Caco-2 (cell line): ENCODE data around the gene PAQR6. TPM values are rescaled to one million over a fixed set of nuclear protein-coding genes. Genes with fewer than 3 reads are reported as not detected.

Experiments
- BruUV-seq: library from RNA; stranded (reverse); fragments of 400-500 nt; replicated peaks from 2 replicates; lab custom pipeline; 2021; lab: Mats Ljungman, UMichigan
- CTCF ChIA-PET: fragments of 300-600 bp; sonication (Branson Sonifier 250); formaldehyde crosslinking; loops from one replicate; lab custom pipeline; 2022; ENCODE audit warnings: antibody characterized with exemption; lab: Charles Lee
- POLR2A ChIA-PET: fragments of 300-600 bp; sonication (Branson Sonifier 250); formaldehyde crosslinking; loops from one replicate; lab custom pipeline; 2022; ENCODE audit warnings: antibody characterized with exemption; lab: Charles Lee
- DNase-seq, 2 experiments: peaks; one replicate each; pipeline versions ENCODE4 v3.0.0 to v3.0.0-alpha.2; 2020 to 2022
- H3K27me3 ChIP-seq: replicated peaks from 2 replicates; pipeline ENCODE4 v1.6.0; 2011; ENCODE audit warnings: low read length; ENCODE audit not compliant: control insufficient read depth, insufficient read depth
- H3K36me3 ChIP-seq: 2 replicates; pipeline ENCODE4 v1.5.1; 2011; ENCODE audit warnings: low read length; ENCODE audit not compliant: control insufficient read depth, insufficient read depth
- H3K4me1 ChIP-seq: fragments of 250-450 bp; sonication (Bioruptor Pico); 2 replicates; pipeline ENCODE4 v1.5.1; 2020; ENCODE audit warnings: mild to moderate bottlenecking
- H3K4me3 ChIP-seq: 2 replicates; pipeline ENCODE4 v1.5.1; 2011; ENCODE audit warnings: low read depth, mild to moderate bottlenecking, control low read depth, low read length
- H3K9me3 ChIP-seq: fragments of 250-450 bp; sonication (Bioruptor Pico); 2 replicates; pipeline ENCODE4 v1.5.1; 2020; ENCODE audit warnings: mild to moderate bottlenecking, moderate library complexity
- H3K27ac Mint-ChIP-seq: one replicate; pipeline ENCODE4 v1.8.0; 2022; ENCODE audit warnings: mixed read lengths; ENCODE audit not compliant: unreplicated experiment
- H3K27me3 Mint-ChIP-seq: one replicate; pipeline ENCODE4 v1.8.0; 2022; ENCODE audit warnings: mixed read lengths; ENCODE audit not compliant: insufficient read depth, unreplicated experiment
- H3K36me3 Mint-ChIP-seq: one replicate; pipeline ENCODE4 v1.8.0; 2022; ENCODE audit warnings: mild to moderate bottlenecking, mixed read lengths; ENCODE audit not compliant: insufficient read depth, unreplicated experiment
- H3K4me1 Mint-ChIP-seq: one replicate; pipeline ENCODE4 v1.8.0; 2022; ENCODE audit warnings: low read depth, mixed read lengths; ENCODE audit not compliant: unreplicated experiment
- H3K4me3 Mint-ChIP-seq: one replicate; pipeline ENCODE4 v1.8.0; 2022; ENCODE audit warnings: mild to moderate bottlenecking, moderate library complexity, mixed read lengths; ENCODE audit not compliant: unreplicated experiment
- H3K9me3 Mint-ChIP-seq: one replicate; pipeline ENCODE4 v1.8.0; 2022; ENCODE audit warnings: mixed read lengths; ENCODE audit not compliant: unreplicated experiment
- CTCF ChIP-seq, 2 experiments: fragments of 200-600 bp in 1 of 2; IDR thresholded peaks; 1 replicate in 1 of 2; 2 replicates in 1 of 2; pipeline versions ENCODE4 v1.5.1 to v1.8.0; 2011 to 2022; ENCODE audit warnings: antibody characterized with exemption in 1 of 2, control low read depth in 1 of 2, inconsistent platforms in 1 of 2, low read depth in 1 of 2, low read length in 1 of 2, mild to moderate bottlenecking in 1 of 2, moderate library complexity in 1 of 2; ENCODE audit not compliant: insufficient read depth in 1 of 2, severe bottlenecking in 1 of 2, unreplicated experiment in 1 of 2
- intact Hi-C: fragments of 100-400 bp; cut with micrococcal nuclease; formaldehyde crosslinking; loops from one replicate; pipeline ENCODE4 v1.10.0; 2022; ENCODE audit not compliant: unreplicated experiment
- total RNA-seq: library from RNA; stranded (reverse); gene quantifications from 2 replicates; pipeline ENCODE4 v1.2.3, GENCODE V29; 2022

The PAQR6 gene
- total RNA-seq, 1 experiment from 2014 or later, result 4.1 TPM

- intact Hi-C loops, result no loop called here
- Histone ChIP-seq H3K9me3 (no peaks in the 10 kb centered on the region), H3K4me1 (no peaks in the 10 kb centered on the region), H3K4me3 (no peak overlapping the region), H3K36me3 (peaks cover 4% of the 10 kb centered on the region; the same call in 1 of the 2 replicates), H3K27me3 (no peaks in the 10 kb centered on the region)
- no peak for TF ChIP-seq CTCF (IDR thresholded peaks at IDR 0.05; ENCODE audit: insufficient read depth in 1 of 2, low read depth in 1 of 2, low read length in 1 of 2, severe bottlenecking in 1 of 2, unreplicated experiment in 1 of 2)
- POLR2A ChIA-PET, result no interaction called here
- H3K36me3 Mint-ChIP-seq, result peaks cover 87% of the 10 kb centered on the region
- no peak for DNase-seq
- H3K9me3 Mint-ChIP-seq, result no peaks in the 10 kb centered on the region
- no TSS peak for BruUV-seq
- CTCF ChIA-PET, result interaction anchor here (1.6 to 1.9 kb wide), 2 partner anchors 106 to 110 kb away, joined by 6 read pairs; no protein-coding TSS in a partner anchor
- no peaks in the 10 kb centered on the region for H3K27me3 Mint-ChIP-seq
- H3K4me3 Mint-ChIP-seq, result no peak overlapping the region
- no peak overlapping the region for H3K27ac Mint-ChIP-seq
- peaks cover 4% of the 10 kb centered on the region for H3K4me1 Mint-ChIP-seq
Observed at GRCh38 chr1:156246781-156247459, 936 bp downstream of the PAQR6 start.

DNA sequence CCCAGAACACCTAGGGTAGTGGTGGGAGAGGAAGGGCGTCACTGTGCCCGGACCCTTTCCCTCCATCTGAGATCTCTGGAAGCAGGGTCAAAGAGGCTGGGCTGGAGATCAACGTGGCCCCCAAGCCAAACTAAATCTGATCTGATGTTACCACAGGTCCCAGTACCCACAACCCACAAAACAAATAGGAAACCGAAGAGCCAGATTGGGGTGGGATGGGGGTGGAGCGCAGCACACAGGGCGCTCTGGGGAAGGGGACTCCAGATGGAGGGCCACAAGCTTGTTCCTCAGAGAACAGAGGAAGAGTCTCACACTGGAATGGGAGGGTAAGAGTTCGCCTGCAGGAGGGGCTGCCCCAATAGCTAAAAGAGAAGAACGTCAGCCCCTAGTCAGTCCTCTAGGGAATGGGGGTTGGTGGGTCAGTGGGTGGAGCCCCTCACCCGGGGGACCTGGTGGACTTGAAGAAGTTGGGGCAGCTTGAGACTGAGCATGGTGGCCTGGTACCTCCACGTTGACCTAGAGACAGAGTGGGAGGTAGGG is 1.5 kb downstream of the PAQR6 start:
- Histone ChIP-seq H3K36me3 (peaks cover 3% of the 10 kb centered on the region; the same call in 1 of the 2 replicates), H3K4me3 (no peak overlapping the region), H3K27me3 (no peaks in the 10 kb centered on the region), H3K4me1 (no peaks in the 10 kb centered on the region), H3K9me3 (no peaks in the 10 kb centered on the region)
- no TSS peak for BruUV-seq
- no peaks in the 10 kb centered on the region for H3K9me3 Mint-ChIP-seq
- no peak for DNase-seq
- H3K4me1 Mint-ChIP-seq, result peaks cover 4% of the 10 kb centered on the region
- TF ChIP-seq CTCF (IDR thresholded peaks at IDR 0.05; ENCODE audit: insufficient read depth in 1 of 2, low read depth in 1 of 2, low read length in 1 of 2, severe bottlenecking in 1 of 2, unreplicated experiment in 1 of 2), result no peak
- H3K27me3 Mint-ChIP-seq, result no peaks in the 10 kb centered on the region
- H3K27ac Mint-ChIP-seq, result no peak overlapping the region
- ChIA-PET CTCF (interaction anchor here (1.6 to 1.9 kb wide), 2 partner anchors 105 to 109 kb away, joined by 6 read pairs; no protein-coding TSS in a partner anchor), POLR2A (no interaction called here)
- peaks cover 84% of the 10 kb centered on the region for H3K36me3 Mint-ChIP-seq
- no peak overlapping the region for H3K4me3 Mint-ChIP-seq
- intact Hi-C loops, result no loop called here

GRCh38 chr1:156245451-156246232 is 2.2 kb downstream of the PAQR6 start:
- Histone ChIP-seq H3K9me3 (no peaks in the 10 kb centered on the region), H3K4me1 (no peaks in the 10 kb centered on the region), H3K27me3 (no peaks in the 10 kb centered on the region), H3K4me3 (no peak overlapping the region), H3K36me3 (peaks cover 2% of the 10 kb centered on the region; the same call in 1 of the 2 replicates)
- intact Hi-C loops, result no loop called here
- H3K27me3 Mint-ChIP-seq, result no peaks in the 10 kb centered on the region
- H3K27ac Mint-ChIP-seq, result no peak overlapping the region
- peaks cover 77% of the 10 kb centered on the region for H3K36me3 Mint-ChIP-seq
- no peaks in the 10 kb centered on the region for H3K9me3 Mint-ChIP-seq
- H3K4me3 Mint-ChIP-seq, result peak overlapping the region; percentile 22
- TF ChIP-seq CTCF (IDR thresholded peaks at IDR 0.05; ENCODE audit: insufficient read depth in 1 of 2, low read depth in 1 of 2, low read length in 1 of 2, severe bottlenecking in 1 of 2, unreplicated experiment in 1 of 2), result no peak
- ChIA-PET POLR2A (no interaction called here), CTCF (interaction anchor here (1.6 to 1.9 kb wide), 2 partner anchors 104 to 109 kb away, joined by 6 read pairs; no protein-coding TSS in a partner anchor)
- no TSS peak for BruUV-seq
- peaks cover 4% of the 10 kb centered on the region for H3K4me1 Mint-ChIP-seq
- DNase-seq, result no peak
